ENCODE results near the gene HMG20B.
A peak's percentile ranks its signal among the peaks of the same experiment; 100 is the strongest.

Gene HMG20B

GRCh38 chr19:3535981-3536380, 36.8 kb upstream of the HMG20B start:
- no peak for DNase-seq

GRCh38 chr19:3536429-3537100, 36.2 kb upstream of the HMG20B start:
- no peak for DNase-seq

GRCh38 chr19:3537101-3537437, 35.7 kb upstream of the HMG20B start:
- DNase-seq: no peak

GRCh38 chr19:3537438-3538240, 35.1 kb upstream of the HMG20B start:
- DNase-seq: no peak

GRCh38 chr19:3538258-3538929, 34.4 kb upstream of the HMG20B start:
- DNase-seq: no peak

- no peak for DNase-seq
These were observed 33.6 kb upstream of the HMG20B start, which contains the start of gene TEKTIP1 for GRCh38 chr19:3538965-3539755. Gene TEKTIP1, plus strand, starts transcription at chr19:3539174. Its CDS starts 4 bp downstream, at chr19:3539178.

- DNase-seq: no peak
These were observed 33.0 kb upstream of the HMG20B start for GRCh38 chr19:3539756-3540118.

- DNase-seq: no peak
These were observed 29.3 kb upstream of the HMG20B start for GRCh38 chr19:3543150-3544057.

- DNase-seq: no peak
These were observed 28.7 kb upstream of the HMG20B start for GRCh38 chr19:3544058-3544376.

GRCh38 chr19:3544742-3545668, 27.7 kb upstream of the HMG20B start:
- DNase-seq: peak; percentile 51

GRCh38 chr19:3545669-3546034, 27.1 kb upstream of the HMG20B start:
- no peak for DNase-seq

GRCh38 chr19:3546119-3546518, 26.6 kb upstream of the HMG20B start:
- DNase-seq: no peak

GRCh38 chr19:3547301-3547731, 25.4 kb upstream of the HMG20B start:
- DNase-seq: no peak

- no peak for DNase-seq
These were observed 24.9 kb upstream of the HMG20B start for GRCh38 chr19:3547767-3548282.

- DNase-seq: no peak
These were observed 24.1 kb upstream of the HMG20B start for GRCh38 chr19:3548606-3549005.

- no peak for DNase-seq
These were observed 22.9 kb upstream of the HMG20B start for GRCh38 chr19:3549816-3550215.

GRCh38 chr19:3550947-3551791, 21.6 kb upstream of the HMG20B start:
- no peak for DNase-seq

GRCh38 chr19:3551792-3552095, 21.0 kb upstream of the HMG20B start:
- no peak for DNase-seq

GRCh38 chr19:3554254-3555083, 18.3 kb upstream of the HMG20B start:
- no peak for DNase-seq

All from right kidney (tissue), 1 donor.